Fibroblast of the conjunctiva (primary cell): ENCODE measurements around the gene TMCO4.

Experiments used
- DNase-seq: peaks from one replicate; pipeline ENCODE4 v3.0.0-alpha.2; 2010; ENCODE audit warnings: low read depth

The TMCO4 gene

GRCh38 chr1:19715334-19716203, 84.1 kb downstream of the TMCO4 start:
- DNase-seq: peak; percentile 95

- DNase-seq: no peak
Observed at GRCh38 chr1:19712928-19713327, 86.8 kb downstream of the TMCO4 start.

DNA sequence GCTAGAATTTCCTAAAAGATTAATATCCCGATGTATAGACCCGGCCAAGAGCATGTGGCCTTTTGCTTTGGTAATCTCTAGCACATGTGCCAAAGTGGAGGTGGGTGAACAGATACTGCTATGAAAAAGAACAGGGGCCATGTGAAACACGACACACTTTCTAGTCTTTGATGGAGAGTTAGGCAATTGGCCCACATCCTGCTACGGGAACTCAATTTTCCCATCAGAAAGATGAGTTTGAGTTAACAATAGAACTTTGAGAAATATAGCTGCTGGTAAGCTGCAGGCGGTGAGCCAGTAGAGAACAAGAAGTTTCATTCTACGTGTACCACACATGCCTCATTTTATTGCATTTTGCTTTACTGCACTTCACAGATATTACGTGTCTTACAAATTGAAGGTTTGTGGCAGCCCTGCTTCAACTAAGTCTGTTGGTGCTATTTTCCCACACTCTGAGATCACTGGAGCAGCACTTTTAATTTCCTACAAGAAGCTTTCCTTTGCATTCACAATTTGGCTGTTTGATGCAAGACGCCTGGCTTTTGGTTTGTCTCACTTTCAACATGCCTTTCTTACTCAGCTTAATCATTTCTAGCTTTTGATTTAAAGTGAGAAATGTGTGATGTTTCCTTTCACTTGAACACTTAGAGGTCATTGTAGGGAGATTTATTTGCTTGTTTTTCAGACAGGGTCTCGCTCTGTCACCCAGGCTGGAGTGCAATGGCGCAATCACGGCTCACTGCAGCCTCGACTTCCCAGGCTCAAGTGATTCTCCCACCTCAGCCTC, 88.7 kb downstream of the TMCO4 start:
- DNase-seq: no peak

- no peak for DNase-seq
Observed at GRCh38 chr1:19709260-19709793, 90.4 kb downstream of the TMCO4 start.

DNA sequence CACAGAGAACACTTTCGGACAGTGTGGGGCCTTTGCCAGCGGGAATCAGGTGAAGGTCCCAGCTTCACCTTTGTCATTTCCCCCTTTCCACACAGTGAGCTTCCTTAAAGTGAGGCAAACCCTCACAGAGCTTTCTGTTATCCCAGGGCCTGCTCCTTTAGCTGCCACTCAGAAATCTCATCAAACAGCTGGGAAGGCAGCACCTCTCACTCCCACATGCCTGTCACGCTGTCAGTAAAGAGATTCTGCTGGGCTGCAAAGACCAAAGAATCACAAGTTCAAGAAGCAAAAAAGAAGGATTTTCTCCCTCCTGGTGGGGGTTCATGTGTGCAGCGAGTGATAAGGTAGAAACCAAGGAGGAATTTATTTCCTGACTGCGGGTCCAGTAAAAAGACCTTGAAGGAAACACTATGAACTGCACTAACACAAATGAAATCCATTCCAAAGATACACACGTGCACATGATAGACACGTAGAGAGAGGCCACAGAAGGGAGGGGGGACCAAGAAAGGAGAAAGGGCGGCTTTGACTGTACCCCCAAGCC, 91.1 kb downstream of the TMCO4 start:
- DNase-seq: no peak

GRCh38 chr1:19706136-19706535, 93.6 kb downstream of the TMCO4 start:
- DNase-seq: no peak

DNA sequence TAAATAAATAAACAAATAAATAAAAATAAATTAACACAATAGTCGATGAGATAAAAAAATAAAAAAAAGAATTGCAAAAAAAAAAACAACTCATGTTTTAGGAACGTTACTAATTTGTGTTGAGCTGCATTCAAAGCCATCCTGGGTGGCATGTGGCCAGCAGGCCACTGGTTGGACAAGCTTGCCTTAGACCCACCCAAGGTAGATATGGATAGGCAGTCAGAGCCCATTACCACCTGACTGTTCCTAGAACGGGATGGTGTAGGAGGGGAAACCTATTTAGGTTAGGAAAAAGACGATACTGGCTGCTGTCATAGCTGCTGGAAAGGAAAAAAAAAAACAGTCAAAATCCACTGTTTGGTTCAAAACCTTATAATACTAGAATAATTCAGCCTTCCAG, 94.3 kb downstream of the TMCO4 start:
- DNase-seq: no peak

- DNase-seq: peak; percentile 51
Observed at GRCh38 chr1:19704247-19705113, 95.2 kb downstream of the TMCO4 start.

DNA sequence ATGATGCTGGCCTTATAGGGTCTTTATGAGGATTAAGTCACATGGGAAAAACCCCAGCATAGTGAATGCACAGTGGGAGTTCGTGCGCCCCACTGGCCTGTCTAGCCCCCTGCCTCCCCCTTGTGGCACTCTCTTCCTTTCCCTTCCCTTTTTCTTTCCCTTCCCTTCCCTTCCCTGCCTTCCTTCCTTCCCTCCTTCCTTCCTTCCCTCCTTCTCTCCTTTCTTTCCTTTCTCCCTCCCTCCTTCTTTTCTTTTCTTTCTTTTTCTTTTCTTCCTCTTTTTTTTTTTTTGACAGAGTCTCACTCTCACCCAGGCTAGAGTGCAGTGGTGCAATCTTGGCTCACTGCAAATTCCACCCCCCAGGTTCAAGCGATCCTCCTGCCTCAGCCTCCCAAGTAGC, 96.4 kb downstream of the TMCO4 start:
- DNase-seq: no peak

DNA sequence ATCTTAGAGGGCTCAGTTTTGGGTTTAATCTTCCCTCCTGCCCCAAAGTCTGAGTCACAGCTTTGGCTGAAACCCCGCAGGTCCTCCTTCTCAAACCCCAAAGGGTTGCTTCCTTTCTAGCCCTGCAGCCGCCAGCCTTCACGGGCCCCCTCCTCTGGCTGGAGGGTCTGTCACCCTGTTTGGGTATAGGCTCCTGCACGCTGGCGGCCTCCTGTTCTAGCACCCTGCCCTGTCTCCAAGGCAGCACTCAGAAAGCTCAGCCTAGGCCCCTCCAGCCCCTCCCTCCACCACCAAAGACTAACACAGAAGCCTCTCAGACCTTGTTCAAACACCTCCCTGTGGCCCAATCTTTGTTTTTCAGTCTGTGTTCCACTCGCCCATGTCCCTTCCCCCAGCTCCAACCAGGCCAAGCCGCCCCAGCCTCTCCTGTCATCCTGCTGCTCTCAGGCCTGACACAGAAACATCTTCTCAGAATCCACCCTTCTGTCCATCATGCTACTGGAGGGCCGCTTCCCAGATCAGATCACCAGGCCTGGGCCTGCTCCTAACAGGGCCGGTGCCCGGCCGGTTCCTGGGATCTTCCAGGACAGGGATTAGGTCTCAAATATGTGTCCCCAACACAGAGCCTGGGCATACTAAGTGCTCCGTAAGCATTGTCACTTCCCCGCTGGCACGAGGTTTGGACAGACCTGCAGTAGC, 99.5 kb downstream of the TMCO4 start:
- no peak for DNase-seq

DNA sequence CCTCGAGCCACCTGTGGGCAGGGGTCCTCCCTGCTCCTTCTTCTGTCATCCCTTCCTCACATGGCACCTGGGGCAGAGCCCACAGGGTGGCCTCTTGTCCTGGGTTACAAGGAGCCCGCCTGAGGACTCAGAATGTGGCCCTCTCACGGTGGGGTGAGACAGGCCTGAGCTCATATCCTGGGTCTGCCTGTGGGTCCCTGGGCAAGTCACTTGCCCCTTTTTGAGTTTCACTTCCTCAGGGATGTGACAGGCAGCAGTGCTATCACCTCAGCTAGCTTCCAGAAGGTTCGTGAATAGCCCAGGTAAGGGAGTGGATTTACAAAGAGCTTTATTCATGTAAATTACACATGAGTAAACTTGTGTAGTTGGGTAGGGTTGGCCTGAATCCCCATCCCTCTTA, 101.5 kb downstream of the TMCO4 start:
- no peak for DNase-seq

- no peak for DNase-seq
Observed at GRCh38 chr1:19696820-19697219, 102.9 kb downstream of the TMCO4 start.

DNA sequence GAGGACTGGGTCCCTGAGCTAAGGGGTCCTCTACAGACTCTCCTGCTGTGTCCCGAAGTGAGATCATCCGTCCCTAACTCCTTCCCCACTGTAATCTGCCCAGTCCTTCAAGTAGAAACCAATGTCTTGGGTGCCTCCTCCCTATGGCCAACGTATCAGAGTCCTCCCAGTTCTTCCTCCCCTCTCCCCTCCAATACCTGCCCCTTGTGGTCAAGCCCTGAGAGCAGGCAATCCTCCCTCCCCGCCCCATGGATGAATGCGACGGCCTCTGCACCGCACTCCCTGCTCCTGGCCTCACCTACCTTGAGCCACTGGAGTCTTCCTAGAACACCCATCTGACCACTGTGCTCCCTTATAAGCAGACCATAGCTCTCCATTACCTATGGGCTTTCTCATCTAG, 103.9 kb downstream of the TMCO4 start:
- no peak for DNase-seq

DNA sequence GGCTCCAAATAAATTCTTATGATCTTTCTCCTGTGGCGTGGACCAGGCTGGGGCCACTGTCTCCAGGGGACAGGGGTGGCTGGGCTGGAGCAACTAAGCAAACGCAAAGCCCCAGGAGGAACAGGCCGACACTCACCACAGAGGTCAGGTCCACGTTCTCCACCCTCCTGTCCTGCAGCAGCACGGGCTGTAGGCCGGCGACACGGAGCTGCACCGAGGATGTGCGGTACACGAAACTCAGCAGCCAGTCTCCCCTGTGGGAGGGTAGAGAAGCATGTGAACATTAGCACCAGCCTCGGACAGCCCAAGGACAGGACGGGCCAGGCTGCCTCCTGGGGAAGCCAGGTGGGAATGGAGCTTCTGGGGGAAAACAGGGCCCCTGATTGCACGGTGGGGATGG, 105.4 kb downstream of the TMCO4 start:
- DNase-seq: no peak

- no peak for DNase-seq
Observed at GRCh38 chr1:19690342-19690741, 109.4 kb downstream of the TMCO4 start.

DNA sequence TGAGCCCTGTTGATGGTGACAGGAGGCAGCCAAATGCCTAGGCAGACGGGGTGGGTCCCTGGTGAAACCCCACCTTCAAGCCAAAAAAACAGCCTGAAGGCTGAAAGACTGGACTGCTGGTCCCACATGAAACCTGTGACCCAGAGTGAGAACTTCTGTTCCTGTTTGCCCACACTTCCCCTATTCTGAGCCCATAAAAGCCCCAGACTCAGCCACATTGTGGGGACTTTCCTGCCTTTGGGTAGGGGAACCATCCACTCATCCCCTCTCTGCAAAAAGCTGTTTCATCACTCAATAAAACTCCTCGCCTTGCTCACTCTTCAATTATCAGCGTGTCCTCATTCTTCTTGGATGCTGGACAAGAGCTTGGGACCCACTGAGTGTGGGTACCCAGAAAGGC, 109.9 kb downstream of the TMCO4 start:
- DNase-seq: no peak

DNA sequence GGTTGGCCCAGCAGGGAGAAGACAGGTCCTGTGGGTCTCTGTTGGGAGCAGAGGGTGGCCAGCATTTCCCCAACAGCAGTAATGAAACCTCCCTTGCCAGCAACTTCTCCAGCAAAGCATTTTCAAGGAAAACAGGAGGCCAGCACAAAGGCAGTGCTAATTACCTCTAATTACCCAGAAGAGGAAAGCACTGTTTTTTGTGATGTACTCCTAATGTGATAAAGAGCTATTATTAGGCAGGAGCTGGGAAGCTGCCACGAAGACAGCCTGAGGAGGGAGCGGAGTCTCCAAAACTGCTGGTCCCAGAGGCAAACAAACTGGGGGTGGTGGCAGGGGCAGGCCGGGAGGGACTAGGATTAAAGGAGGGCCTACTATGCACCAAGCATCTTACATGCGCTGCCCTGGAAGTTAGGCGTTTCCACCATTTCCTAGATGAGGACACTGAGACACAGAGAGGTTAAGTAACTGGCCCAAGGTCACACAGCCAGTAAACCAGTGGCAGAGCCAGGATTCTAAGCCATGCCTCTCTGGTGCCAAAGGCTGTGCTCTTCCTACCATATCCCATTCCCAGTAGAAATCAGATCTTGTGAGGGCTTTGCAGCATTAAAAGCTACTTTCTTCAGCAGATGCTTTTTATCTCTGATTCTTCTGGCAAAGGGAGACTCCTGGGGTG, 110.5 kb downstream of the TMCO4 start:
- DNase-seq: no peak

GRCh38 chr1:19688041-19688842, 111.5 kb downstream of the TMCO4 start:
- DNase-seq: no peak

- DNase-seq: no peak
Observed at GRCh38 chr1:19687414-19687813, 112.3 kb downstream of the TMCO4 start.

DNA sequence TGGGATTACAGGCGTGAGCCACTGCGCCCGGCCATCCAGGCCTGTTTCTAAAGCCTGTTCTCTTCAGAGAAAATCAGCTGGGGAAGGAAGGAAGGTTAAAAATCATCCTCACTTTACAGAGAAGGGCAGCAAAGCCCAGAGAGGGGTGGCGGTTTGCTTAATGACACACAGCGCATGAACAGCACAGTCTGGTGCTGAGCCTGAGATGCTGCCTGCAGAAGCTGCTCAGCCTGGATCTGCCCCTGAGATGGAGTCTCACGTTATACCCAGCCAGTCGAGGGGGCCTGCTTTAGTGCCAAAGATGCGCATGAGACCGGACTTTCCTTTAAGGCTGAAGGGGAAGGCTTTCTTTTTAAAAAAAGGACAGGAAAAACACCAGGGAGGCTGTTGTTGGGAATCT, 113.7 kb downstream of the TMCO4 start:
- no peak for DNase-seq
